Breast epithelium (tissue), 3 donors: ENCODE measurements around the gene KCTD15.

ENCODE experiments used
- POLR2A ChIP-seq: fragments of 450-650 bp; IDR thresholded peaks from one replicate; pipeline ENCODE4 v1.6.1; 2016; ENCODE audit warnings: antibody characterized with exemption, mild to moderate bottlenecking, moderate library complexity
- TF ChIP-seq, protein P1 (sequence below), 3 donors: fragments of 450-650 bp; IDR thresholded peaks; one replicate each; pipeline ENCODE4 v1.5.1; 2016 to 2017; ENCODE audit warnings: antibody characterized with exemption in 3 of 3, mild to moderate bottlenecking in 3 of 3, moderate library complexity in 3 of 3

GRCh38 chr19:33799476-33799875, 2.8 kb downstream of the KCTD15 start:
- TF ChIP-seq, protein P1, sequence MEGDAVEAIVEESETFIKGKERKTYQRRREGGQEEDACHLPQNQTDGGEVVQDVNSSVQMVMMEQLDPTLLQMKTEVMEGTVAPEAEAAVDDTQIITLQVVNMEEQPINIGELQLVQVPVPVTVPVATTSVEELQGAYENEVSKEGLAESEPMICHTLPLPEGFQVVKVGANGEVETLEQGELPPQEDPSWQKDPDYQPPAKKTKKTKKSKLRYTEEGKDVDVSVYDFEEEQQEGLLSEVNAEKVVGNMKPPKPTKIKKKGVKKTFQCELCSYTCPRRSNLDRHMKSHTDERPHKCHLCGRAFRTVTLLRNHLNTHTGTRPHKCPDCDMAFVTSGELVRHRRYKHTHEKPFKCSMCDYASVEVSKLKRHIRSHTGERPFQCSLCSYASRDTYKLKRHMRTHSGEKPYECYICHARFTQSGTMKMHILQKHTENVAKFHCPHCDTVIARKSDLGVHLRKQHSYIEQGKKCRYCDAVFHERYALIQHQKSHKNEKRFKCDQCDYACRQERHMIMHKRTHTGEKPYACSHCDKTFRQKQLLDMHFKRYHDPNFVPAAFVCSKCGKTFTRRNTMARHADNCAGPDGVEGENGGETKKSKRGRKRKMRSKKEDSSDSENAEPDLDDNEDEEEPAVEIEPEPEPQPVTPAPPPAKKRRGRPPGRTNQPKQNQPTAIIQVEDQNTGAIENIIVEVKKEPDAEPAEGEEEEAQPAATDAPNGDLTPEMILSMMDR (IDR thresholded peaks at IDR 0.05) = no peak
- no peak for TF ChIP-seq POLR2A
